ENCODE results near the gene CDO1.

The CDO1 gene

GRCh38 chr5:115816226-115817081, at the start of gene CDO1:
CDO1 (minus strand) TSS chr5:115816659; CDS start chr5:115816397, 262 bp downstream.
- FAIRE-seq (peak; percentile 75), DNase-seq (ENCODE audit: insufficient read length, low spot score) (peak; percentile 59)

- FAIRE-seq (no peak), DNase-seq (ENCODE audit: insufficient read length, low spot score) (no peak)
Measured at GRCh38 chr5:115859378-115859777, 42.9 kb upstream of the CDO1 start.

- DNase-seq (ENCODE audit: insufficient read length, low spot score): no peak
- FAIRE-seq: no peak
Measured at GRCh38 chr5:115858396-115858795, 41.9 kb upstream of the CDO1 start.

- FAIRE-seq (no peak), DNase-seq (ENCODE audit: insufficient read length, low spot score) (peak; percentile 31)
Measured at GRCh38 chr5:115857626-115858349, 41.3 kb upstream of the CDO1 start.

- DNase-seq (ENCODE audit: insufficient read length, low spot score) (no peak), FAIRE-seq (no peak)
Measured at GRCh38 chr5:115857057-115857479, 40.6 kb upstream of the CDO1 start.

GRCh38 chr5:115855959-115856358, 39.5 kb upstream of the CDO1 start:
- FAIRE-seq (no peak), DNase-seq (ENCODE audit: insufficient read length, low spot score) (no peak)

GRCh38 chr5:115854139-115854538, 37.7 kb upstream of the CDO1 start:
- FAIRE-seq: no peak
- DNase-seq (ENCODE audit: insufficient read length, low spot score): no peak

GRCh38 chr5:115850744-115851416, 34.4 kb upstream of the CDO1 start:
- no peak for FAIRE-seq
- no peak for DNase-seq (ENCODE audit: insufficient read length, low spot score)

GRCh38 chr5:115849258-115849798, 32.9 kb upstream of the CDO1 start:
- DNase-seq (ENCODE audit: insufficient read length, low spot score) (no peak), FAIRE-seq (no peak)

- DNase-seq (ENCODE audit: insufficient read length, low spot score) (no peak), FAIRE-seq (no peak)
Measured at GRCh38 chr5:115847290-115847689, 30.8 kb upstream of the CDO1 start.

GRCh38 chr5:115844321-115844817, 27.9 kb upstream of the CDO1 start:
- no peak for DNase-seq (ENCODE audit: insufficient read length, low spot score)
- no peak for FAIRE-seq

GRCh38 chr5:115843444-115844130, 27.1 kb upstream of the CDO1 start:
- FAIRE-seq (no peak), DNase-seq (ENCODE audit: insufficient read length, low spot score) (no peak)

GRCh38 chr5:115842952-115843351, 26.5 kb upstream of the CDO1 start:
- DNase-seq (ENCODE audit: insufficient read length, low spot score) (no peak), FAIRE-seq (no peak)

GRCh38 chr5:115842089-115842935, 25.9 kb upstream of the CDO1 start:
- DNase-seq (ENCODE audit: insufficient read length, low spot score) (peak; percentile 51), FAIRE-seq (no peak)

GRCh38 chr5:115841382-115842088, 25.1 kb upstream of the CDO1 start, which contains the start of the genes AP3S1 and ATG12:
AP3S1 (plus strand) TSS chr5:115841935; CDS start chr5:115842038, 103 bp downstream.
ATG12 (minus strand) TSS chr5:115841565; CDS start chr5:115841552, 13 bp downstream.
- peak; percentile 74 for FAIRE-seq
- peak; percentile 79 for DNase-seq (ENCODE audit: insufficient read length, low spot score)

GRCh38 chr5:115840873-115841272, 24.4 kb upstream of the CDO1 start:
- DNase-seq (ENCODE audit: insufficient read length, low spot score) (no peak), FAIRE-seq (no peak)

GRCh38 chr5:115838885-115839518, 22.5 kb upstream of the CDO1 start:
- DNase-seq (ENCODE audit: insufficient read length, low spot score) (peak; percentile 51), FAIRE-seq (no peak)

GRCh38 chr5:115835481-115835880, 19.0 kb upstream of the CDO1 start:
- no peak for FAIRE-seq

More at GRCh38 chr5:115835481-115835880, 19.0 kb upstream of the CDO1 start:
- no peak for DNase-seq (ENCODE audit: insufficient read length, low spot score)
